Lower leg skin (tissue), 4 donors: ENCODE measurements around the gene ENO2. TPM values are rescaled to one million over a fixed set of nuclear protein-coding genes. Genes with fewer than 3 reads are reported as not detected.

Experiments used
- DNase-seq, 2 donors: peaks; one replicate each; pipeline ENCODE4 v3.0.0-alpha.2; 2019; ENCODE audit warnings: low spot score in 2 of 2
- H3K4me3 ChIP-seq: fragments of 200-600 bp; sonication (generic); 2 replicates; pipeline ENCODE4 v1.5.1; 2017; ENCODE audit warnings: mild to moderate bottlenecking, low read depth; ENCODE audit not compliant: poor library complexity, severe bottlenecking
- POLR2A ChIP-seq, 2 donors: fragments of 450-650 bp; IDR thresholded peaks; one replicate each; pipeline ENCODE4 v1.6.1; 2016 to 2017; ENCODE audit warnings: antibody characterized with exemption in 2 of 2, mild to moderate bottlenecking in 1 of 2, moderate library complexity in 1 of 2
- WGBS, 2 donors: methylation state at CpG; one replicate each; pipeline ENCODE4 v1.1.5; 2018; 5-methylcytosine and 5-hydroxymethylcytosine counted together
- intact Hi-C: fragments of 100-400 bp; cut with DNase I; formaldehyde crosslinking; loops from one replicate; pipeline ENCODE4 v1.15.0; 2023; ENCODE audit warnings: low total_unique reads
- total RNA-seq, 4 donors: library from RNA; depleted of rRNA; stranded (reverse); fragments of >200 nt; gene quantifications; one replicate each; pipeline ENCODE4 v1.1.0, GENCODE V29; 2016
- TF ChIP-seq, protein P1 (sequence below), 3 donors: fragments of 450-650 bp; IDR thresholded peaks; one replicate each; pipeline ENCODE4 v1.5.1; 2016; ENCODE audit warnings: antibody characterized with exemption in 3 of 3, mild to moderate bottlenecking in 3 of 3, moderate library complexity in 2 of 3

ENO2 gene
- total RNA-seq, 4 donors from 2014 or later = 3.6 to 7.9 (median 6.1) TPM

DNA sequence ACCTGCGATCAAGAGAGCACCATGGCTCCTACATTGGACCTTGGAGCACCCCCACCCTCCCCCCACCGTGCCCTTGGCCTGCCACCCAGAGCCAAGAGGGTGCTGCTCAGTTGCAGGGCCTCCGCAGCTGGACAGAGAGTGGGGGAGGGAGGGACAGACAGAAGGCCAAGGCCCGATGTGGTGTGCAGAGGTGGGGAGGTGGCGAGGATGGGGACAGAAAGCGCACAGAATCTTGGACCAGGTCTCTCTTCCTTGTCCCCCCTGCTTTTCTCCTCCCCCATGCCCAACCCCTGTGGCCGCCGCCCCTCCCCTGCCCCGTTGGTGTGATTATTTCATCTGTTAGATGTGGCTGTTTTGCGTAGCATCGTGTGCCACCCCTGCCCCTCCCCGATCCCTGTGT lies 27.4 kb downstream of the ENO2 start:
- DNase-seq = no peak
- no peak overlapping the region for H3K4me3 ChIP-seq
- TF ChIP-seq, protein P1, sequence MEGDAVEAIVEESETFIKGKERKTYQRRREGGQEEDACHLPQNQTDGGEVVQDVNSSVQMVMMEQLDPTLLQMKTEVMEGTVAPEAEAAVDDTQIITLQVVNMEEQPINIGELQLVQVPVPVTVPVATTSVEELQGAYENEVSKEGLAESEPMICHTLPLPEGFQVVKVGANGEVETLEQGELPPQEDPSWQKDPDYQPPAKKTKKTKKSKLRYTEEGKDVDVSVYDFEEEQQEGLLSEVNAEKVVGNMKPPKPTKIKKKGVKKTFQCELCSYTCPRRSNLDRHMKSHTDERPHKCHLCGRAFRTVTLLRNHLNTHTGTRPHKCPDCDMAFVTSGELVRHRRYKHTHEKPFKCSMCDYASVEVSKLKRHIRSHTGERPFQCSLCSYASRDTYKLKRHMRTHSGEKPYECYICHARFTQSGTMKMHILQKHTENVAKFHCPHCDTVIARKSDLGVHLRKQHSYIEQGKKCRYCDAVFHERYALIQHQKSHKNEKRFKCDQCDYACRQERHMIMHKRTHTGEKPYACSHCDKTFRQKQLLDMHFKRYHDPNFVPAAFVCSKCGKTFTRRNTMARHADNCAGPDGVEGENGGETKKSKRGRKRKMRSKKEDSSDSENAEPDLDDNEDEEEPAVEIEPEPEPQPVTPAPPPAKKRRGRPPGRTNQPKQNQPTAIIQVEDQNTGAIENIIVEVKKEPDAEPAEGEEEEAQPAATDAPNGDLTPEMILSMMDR (IDR thresholded peaks at IDR 0.05) = no peak
- TF ChIP-seq POLR2A (IDR thresholded peaks at IDR 0.05) = no peak
- WGBS, 2 donors = 76% methylated on average over 12 of the region's 12 CpGs
- intact Hi-C loops = no loop called here

DNA sequence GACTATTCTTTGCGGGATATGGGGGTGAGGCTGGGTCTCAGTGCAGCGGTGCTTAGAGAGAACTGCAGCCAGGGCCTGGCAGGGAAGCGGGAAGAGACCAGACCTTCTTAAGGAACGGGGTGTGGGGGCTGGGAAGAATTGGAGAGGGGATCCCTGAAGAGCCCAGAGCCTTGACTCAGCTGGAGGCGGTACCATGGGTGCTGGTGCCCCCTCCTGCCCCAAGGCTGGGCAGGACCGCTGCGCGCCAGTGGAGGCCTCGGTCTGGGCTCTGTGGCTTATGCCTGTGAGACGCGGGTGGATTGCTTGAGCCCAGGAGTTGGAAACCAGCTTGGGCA lies 27.9 kb downstream of the ENO2 start:
- TF ChIP-seq, protein P1 (IDR thresholded peaks at IDR 0.05) = no peak
- no peak for TF ChIP-seq POLR2A (IDR thresholded peaks at IDR 0.05)
- peak in 1 of 2 donors; percentile 86 for DNase-seq
- no peak overlapping the region for H3K4me3 ChIP-seq
- intact Hi-C loops = no loop called here
- whole genome bisulfite sequencing, 2 donors = 82 to 85% methylated on average over 11 of the region's 11 CpGs

DNA sequence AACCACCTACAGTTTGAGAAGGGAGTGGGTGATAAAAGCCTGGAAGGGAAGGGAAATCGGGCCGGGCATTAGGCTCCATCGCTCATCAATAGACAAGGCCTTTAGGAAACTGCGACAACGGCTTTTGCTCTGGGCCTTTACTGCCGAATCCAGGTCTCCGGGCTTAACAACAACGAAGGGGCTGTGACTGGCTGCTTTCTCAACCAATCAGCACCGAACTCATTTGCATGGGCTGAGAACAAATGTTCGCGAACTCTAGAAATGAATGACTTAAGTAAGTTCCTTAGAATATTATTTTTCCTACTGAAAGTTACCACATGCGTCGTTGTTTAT lies 29.0 kb downstream of the ENO2 start:
- TF ChIP-seq POLR2A (IDR thresholded peaks at IDR 0.05) = no peak
- TF ChIP-seq, protein P1 (IDR thresholded peaks at IDR 0.05) = no peak
- WGBS, 2 donors = 1% methylated on average over 13 of the region's 13 CpGs
- H3K4me3 ChIP-seq = no peak overlapping the region
- intact Hi-C loops = no loop called here
- DNase-seq = peak; percentile 92 to 96

DNA sequence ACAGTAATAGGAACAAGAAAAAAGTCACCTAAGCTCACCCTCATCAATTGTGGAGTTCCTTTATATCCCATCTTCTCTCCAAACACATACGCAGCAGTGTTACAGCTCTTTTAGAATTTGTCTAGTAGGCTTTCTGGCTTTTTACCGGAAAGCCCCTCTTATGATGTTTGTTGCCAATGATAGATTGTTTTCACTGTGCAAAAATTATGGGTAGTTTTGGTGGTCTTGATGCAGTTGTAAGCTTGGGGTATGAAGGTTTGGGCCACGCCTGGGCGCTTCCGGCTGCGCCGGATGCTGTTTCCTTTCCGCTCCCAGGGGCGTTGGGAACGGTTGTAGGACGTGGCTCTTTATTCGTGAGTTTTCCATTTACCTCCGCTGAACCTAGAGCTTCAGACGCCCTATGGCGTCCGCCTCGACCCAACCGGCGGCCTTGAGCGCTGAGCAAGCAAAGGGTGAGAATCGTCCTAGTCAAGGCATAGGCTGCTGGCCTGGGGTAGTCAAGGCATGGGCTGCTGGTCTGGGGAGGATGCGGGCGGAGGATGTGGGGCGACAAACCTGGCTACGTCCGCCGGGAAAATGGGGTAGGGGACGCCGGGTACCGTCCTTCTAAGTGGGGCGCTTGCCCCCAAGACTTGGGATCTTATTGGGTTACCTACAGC lies 29.5 kb downstream of the ENO2 start, which contains the start of the genes C12orf57 and RNU7-1:
C12orf57 (plus strand) TSS at position 301 of the 659 bp plus-strand sequence; CDS start at position 401, 100 bp downstream.
RNU7-1 (plus strand) TSS at position 95 of the 659 bp plus-strand sequence.
- peak in 1 of 2 donors; percentile 94 for DNase-seq
- WGBS, 2 donors = 0 to 1% methylated on average over 27 to 31 of the region's 31 CpGs
- TF ChIP-seq, protein P1 (IDR thresholded peaks at IDR 0.05) = no peak
- peak in 1 of 2 donors; percentile 68 for TF ChIP-seq POLR2A (IDR thresholded peaks at IDR 0.05)
- intact Hi-C loops = no loop called here
- H3K4me3 ChIP-seq = peak within 1 kb of the TSS; percentile 64

DNA sequence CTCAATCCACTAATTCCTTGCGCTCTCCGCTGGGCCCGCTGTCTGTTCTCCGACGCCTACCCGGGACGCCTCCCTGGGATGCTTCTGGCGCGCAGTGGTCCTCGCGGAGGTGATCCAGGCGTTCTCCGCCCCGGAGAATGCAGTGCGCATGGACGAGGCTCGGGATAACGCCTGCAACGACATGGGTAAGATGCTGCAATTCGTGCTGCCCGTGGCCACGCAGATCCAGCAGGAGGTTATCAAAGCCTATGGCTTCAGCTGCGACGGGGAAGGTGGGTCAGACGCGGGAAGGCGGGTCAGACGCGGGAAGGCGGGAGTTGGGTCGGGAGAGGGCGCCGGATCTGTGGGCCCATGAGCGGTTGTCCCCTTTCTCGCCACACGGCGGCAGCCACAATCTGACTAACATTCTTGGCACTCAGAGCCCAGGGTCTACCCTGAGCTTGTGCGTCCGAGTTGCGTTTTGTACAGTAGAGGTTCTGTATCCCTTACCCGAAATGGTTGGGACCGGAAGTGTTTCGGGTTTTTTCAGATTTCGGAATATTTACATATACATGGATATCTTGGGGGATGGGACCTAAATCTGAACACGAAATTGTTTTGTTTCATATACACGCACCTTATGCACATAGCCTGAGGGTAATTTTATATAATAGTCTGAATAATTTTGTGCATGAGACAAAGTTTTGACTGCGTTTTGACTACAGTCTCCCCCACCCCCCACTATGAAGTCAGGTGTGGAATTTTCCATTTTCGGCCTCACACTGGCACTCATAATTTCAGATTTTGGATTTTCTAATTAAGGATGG lies 30.2 kb downstream of the ENO2 start:
- intact Hi-C loops = no loop called here
- TF ChIP-seq POLR2A (IDR thresholded peaks at IDR 0.05) = no peak
- TF ChIP-seq, protein P1 (IDR thresholded peaks at IDR 0.05) = peak in 1 of 3 donors; percentile 72
- 2 to 4% methylated on average over 30 to 46 of the region's 48 CpGs for WGBS, 2 donors
- DNase-seq = peak; percentile 93 to 99
- H3K4me3 ChIP-seq = peak overlapping the region; percentile 64
